Adrenal gland (tissue), 5 donors: ENCODE measurements around the gene EXOC3L2.

Experiments
- CTCF ChIP-seq, 6 experiments: fragments of 450-650 bp in 4 of 6; fragments of 200-600 bp in 2 of 6; sonication (generic) in 1 of 6; IDR thresholded peaks; 1 replicate in 5 of 6; 2 replicates in 1 of 6; pipeline versions ENCODE4 v1.5.1 to v1.8.0; 2016 to 2021; ENCODE audit warnings: antibody characterized with exemption in 6 of 6, mild to moderate bottlenecking in 2 of 6, moderate library complexity in 1 of 6
- POLR2A ChIP-seq, 2 donors: fragments of 450-650 bp; IDR thresholded peaks; one replicate each; pipeline ENCODE4 v1.6.1; 2017; ENCODE audit warnings: antibody characterized with exemption in 2 of 2, mild to moderate bottlenecking in 2 of 2, moderate library complexity in 1 of 2
- donor health status: DM: no; HTN: no; CAD: no.

GRCh38 chr19:45189971-45190370, 55.2 kb downstream of the EXOC3L2 start:
- no peak for TF ChIP-seq CTCF (IDR thresholded peaks at IDR 0.05)
- no peak for TF ChIP-seq POLR2A (IDR thresholded peaks at IDR 0.05)
